ENCODE data around the gene RBBP7.

- TF ChIP-seq CTCF (IDR thresholded peaks at IDR 0.05 in 2 of 3, conservative IDR thresholded peaks at IDR 0.05 in 1 of 3; ENCODE audit: borderline replicate concordance in 1 of 3, insufficient read depth in 1 of 3, low read depth in 2 of 3, low read length in 2 of 3) (no peak), SP1 (IDR thresholded peaks at IDR 0.05; ENCODE audit: low read depth) (no peak), EZH2 (IDR thresholded peaks at IDR 0.05) (no peak), YY1 (IDR thresholded peaks at IDR 0.05; ENCODE audit: extremely low read depth, insufficient replicate concordance, low read depth, low read length) (no peak), ZBTB33 (IDR thresholded peaks at IDR 0.05; ENCODE audit: extremely low read depth, insufficient replicate concordance, low read length) (no peak), SRF (IDR thresholded peaks at IDR 0.05; ENCODE audit: low read depth) (no peak), POLR2A (IDR thresholded peaks at IDR 0.05; ENCODE audit: borderline replicate concordance, extremely low read depth, insufficient read depth, insufficient read length) (no peak), POLR2AphosphoS5 (IDR thresholded peaks at IDR 0.05; ENCODE audit: low read depth, low read length) (no peak), EGR1 (IDR thresholded peaks at IDR 0.05; ENCODE audit: low read depth) (no peak), REST (IDR thresholded peaks at IDR 0.05; ENCODE audit: low read depth) (no peak)
Measured at GRCh38 chrX:16897445-16897844, 27.3 kb upstream of the RBBP7 start.

Data from HCT116 (cell line).